ENCODE results near the gene RASAL3.

DNA sequence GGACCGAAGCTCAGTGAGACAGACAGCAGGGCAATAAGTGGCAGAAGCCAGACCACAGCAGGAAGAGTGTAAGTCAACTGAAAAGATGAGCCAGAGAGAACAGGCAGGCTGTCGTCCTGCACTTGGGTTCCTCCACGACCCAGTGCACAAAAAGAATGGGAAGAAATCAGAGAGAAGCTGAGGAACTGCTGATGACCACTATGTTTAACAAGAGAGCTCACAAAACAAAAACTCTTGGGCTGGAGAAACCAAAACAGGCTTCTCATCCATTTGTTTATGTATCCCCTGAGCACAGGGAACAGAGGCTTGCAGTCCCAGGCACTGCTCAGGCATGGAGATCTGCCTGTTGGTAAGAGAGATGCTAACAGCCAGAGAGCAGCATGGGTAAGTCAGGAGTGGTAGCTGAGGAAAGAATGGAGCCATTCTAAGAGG, 59.5 kb downstream of the RASAL3 start:
- TF ChIP-seq EZH2phosphoT487 (IDR thresholded peaks at IDR 0.05; ENCODE audit: low read length) = no peak
- TF ChIP-seq, protein P1, sequence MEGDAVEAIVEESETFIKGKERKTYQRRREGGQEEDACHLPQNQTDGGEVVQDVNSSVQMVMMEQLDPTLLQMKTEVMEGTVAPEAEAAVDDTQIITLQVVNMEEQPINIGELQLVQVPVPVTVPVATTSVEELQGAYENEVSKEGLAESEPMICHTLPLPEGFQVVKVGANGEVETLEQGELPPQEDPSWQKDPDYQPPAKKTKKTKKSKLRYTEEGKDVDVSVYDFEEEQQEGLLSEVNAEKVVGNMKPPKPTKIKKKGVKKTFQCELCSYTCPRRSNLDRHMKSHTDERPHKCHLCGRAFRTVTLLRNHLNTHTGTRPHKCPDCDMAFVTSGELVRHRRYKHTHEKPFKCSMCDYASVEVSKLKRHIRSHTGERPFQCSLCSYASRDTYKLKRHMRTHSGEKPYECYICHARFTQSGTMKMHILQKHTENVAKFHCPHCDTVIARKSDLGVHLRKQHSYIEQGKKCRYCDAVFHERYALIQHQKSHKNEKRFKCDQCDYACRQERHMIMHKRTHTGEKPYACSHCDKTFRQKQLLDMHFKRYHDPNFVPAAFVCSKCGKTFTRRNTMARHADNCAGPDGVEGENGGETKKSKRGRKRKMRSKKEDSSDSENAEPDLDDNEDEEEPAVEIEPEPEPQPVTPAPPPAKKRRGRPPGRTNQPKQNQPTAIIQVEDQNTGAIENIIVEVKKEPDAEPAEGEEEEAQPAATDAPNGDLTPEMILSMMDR (IDR thresholded peaks at IDR 0.05; ENCODE audit: low read length) = no peak

All from MM.1S (cell line).